Ectodermal cell (in vitro differentiated cells): ENCODE measurements around the gene ROMO1.
A peak's percentile ranks its signal among the peaks of the same experiment; 100 is the strongest.

Source experiments
- H3K27ac ChIP-seq: 2 replicates; pipeline ENCODE4 v1.7.0; 2013; ENCODE audit warnings: mild to moderate bottlenecking, low read depth, low read length; ENCODE audit not compliant: insufficient read depth, poor library complexity, severe bottlenecking
- H3K27me3 ChIP-seq: 2 replicates; pipeline ENCODE4 v1.7.0; 2013; ENCODE audit warnings: mild to moderate bottlenecking, low read length; ENCODE audit not compliant: insufficient read depth, control insufficient read depth, poor library complexity, severe bottlenecking
- H3K36me3 ChIP-seq: one replicate; pipeline ENCODE4 v1.7.0; 2013; ENCODE audit warnings: low read length; ENCODE audit not compliant: control insufficient read depth, insufficient read depth
- H3K4me1 ChIP-seq: one replicate; pipeline ENCODE4 v1.7.0; 2013; ENCODE audit warnings: low read length; ENCODE audit not compliant: control insufficient read depth, insufficient read depth
- H3K4me3 ChIP-seq: 2 replicates; pipeline ENCODE4 v1.7.0; 2013; ENCODE audit warnings: low read depth, low read length, control low read depth; ENCODE audit not compliant: insufficient read depth
- H3K9me3 ChIP-seq: 2 replicates; pipeline ENCODE4 v1.7.0; 2013; ENCODE audit warnings: mild to moderate bottlenecking, low read length, moderate library complexity; ENCODE audit not compliant: control insufficient read depth
- WGBS, 2 experiments: methylation state at CpG; one replicate each; pipeline ENCODE4 v1.1.7; 2013; ENCODE audit warnings: missing lambda C conversion rate in 2 of 2; 5-methylcytosine and 5-hydroxymethylcytosine counted together

ROMO1 gene

DNA sequence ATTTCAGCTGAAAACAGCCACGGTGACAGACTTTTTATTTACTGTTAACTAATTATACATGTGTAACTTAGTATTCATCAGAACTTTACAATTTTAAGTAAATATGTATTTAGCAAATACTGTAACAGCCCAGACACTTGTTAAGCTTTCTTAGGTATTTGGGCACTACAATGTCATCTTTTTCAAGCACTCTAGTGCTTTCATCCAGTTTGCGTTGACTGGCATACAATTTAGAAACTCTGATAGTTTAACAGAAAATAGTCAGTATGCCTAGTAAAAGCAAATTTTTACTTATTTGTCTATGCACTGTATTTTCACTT lies 32.2 kb downstream of the ROMO1 start:
- Histone ChIP-seq H3K4me3 (no peak overlapping the region), H3K27ac (no peak overlapping the region), H3K27me3 (no peaks in the 10 kb centered on the region), H3K4me1 (no peaks in the 10 kb centered on the region), H3K9me3 (no peaks in the 10 kb centered on the region), H3K36me3 (peaks cover 71% of the 10 kb centered on the region)
- WGBS, 2 experiments: 100% methylated on average over 1 to 2 of the region's 2 CpGs

DNA sequence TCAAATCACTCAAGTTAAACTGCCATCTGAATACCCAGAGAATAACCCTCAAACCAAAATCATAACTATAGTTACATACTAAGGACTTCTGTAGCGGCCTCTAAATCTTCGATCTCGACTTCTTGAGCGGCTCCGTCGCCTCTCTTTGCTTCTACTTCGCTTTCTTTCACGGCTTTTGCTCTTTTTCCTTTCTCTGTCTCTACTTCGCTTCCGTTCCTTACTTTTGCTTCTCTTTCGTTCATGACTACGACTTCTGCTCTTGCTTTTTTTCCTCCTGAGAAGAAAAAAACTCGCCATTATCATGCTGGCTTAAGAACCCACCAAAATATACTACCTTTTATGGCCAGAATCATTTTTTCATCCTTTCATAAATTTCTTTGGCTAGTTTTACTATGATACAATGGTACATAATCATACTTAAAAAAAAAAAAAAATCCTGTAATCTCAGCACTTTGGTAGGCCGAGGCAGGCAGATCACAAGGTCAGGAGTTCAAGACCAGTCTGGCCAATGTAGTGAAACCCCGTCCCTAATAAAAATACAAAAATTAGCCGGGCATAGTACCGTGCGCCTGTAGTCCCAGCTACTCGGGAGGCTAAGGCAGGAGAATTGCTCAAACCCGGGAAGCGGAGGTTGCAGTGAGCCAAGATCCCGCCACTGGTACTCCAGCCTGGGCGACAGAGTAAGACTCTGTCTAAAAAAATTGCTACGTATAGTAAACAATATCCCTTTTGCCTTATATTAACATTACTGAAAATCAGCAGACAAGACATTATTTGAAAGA lies 32.8 kb downstream of the ROMO1 start:
- Histone ChIP-seq H3K36me3 (peaks cover 68% of the 10 kb centered on the region), H3K4me3 (no peak overlapping the region), H3K4me1 (no peaks in the 10 kb centered on the region), H3K9me3 (no peaks in the 10 kb centered on the region), H3K27me3 (no peaks in the 10 kb centered on the region), H3K27ac (no peak overlapping the region)
- 94% methylated on average over 24 of the region's 24 CpGs for WGBS, 2 experiments

DNA sequence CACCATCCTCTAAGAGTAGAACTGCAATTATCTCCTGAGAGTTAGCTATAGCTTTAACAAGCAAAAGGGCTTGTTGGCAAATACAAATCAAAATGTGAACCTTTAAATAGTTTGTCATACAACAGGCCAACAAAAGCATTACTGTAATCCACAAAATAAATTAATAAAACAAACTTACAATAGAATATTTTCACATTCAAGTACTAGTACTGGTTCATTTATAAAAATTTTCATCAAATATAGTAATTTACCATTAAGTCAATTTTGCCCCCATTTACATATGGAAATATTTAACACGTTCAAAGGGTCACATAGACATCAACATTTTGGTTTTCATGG lies 33.4 kb downstream of the ROMO1 start:
- no peak overlapping the region for H3K4me3 ChIP-seq
- H3K27ac ChIP-seq: no peak overlapping the region
- no peaks in the 10 kb centered on the region for H3K4me1 ChIP-seq
- no peaks in the 10 kb centered on the region for H3K9me3 ChIP-seq
- H3K36me3 ChIP-seq: peaks cover 64% of the 10 kb centered on the region
- H3K27me3 ChIP-seq: no peaks in the 10 kb centered on the region
- 88 to 91% methylated on average over 1 of the region's 1 CpG for WGBS, 2 experiments

DNA sequence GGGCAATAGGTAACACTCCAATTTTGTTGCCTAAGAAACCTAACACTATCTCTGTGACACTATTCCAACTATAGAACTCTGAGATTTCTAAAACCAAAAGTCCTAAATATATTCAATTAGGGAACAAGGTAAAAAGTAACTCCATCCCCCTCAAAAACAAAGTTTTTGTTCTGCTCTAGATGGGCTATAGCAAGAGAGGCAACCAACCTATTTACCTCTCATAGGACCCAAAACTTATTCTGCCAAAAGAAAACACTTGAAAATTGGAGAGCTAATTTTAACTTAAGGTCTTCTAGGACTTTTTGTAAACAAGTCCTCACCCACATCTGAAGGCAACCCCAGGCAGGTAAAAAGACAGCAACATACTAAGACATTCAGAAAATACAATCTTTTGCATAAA lies 35.2 kb downstream of the ROMO1 start:
- Histone ChIP-seq H3K4me3 (no peak overlapping the region), H3K36me3 (peaks cover 70% of the 10 kb centered on the region), H3K27me3 (no peaks in the 10 kb centered on the region), H3K27ac (no peak overlapping the region), H3K9me3 (no peaks in the 10 kb centered on the region), H3K4me1 (peaks cover 3% of the 10 kb centered on the region)

DNA sequence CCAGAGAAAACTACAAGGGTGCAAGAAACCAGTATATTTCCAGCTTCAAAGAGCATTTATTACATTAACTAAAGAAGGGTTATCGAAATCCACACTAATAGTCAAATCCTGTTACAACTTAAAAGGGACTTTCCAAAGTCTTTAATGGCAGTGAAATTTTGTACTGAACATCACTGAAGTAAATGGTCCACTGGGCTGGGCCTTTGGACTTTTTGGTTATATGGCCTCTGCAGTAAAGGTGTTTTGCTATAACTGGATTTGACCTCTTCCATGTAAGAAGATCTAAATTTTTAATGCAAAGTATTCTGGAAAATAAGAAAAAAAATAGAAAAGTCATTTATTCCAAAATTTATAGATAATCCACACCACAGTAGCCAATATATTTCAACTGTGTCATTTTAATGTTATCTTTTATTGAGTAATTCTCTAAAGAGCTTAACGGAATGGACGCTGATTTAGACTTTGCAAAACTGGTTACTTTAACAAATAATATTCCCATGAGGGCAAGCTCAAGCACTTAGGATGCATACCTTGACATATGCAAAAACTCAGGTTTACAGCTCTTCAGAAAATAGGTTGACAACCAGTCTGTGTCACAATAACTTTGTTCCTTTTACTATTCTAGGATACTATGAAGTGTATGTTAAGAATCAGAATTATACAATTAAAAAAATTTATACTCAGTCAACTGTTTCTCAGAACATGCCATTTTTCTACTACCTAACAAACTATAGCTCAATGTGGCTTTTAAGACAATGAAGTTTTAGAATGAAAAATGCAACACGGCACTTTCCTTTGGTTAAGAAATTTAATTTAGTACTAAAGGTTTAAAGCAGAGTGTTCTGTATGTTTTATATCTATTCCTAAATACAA lies 35.8 kb downstream of the ROMO1 start:
- Histone ChIP-seq H3K27me3 (no peaks in the 10 kb centered on the region), H3K4me3 (no peak overlapping the region), H3K27ac (no peak overlapping the region), H3K4me1 (peaks cover 9% of the 10 kb centered on the region), H3K9me3 (no peaks in the 10 kb centered on the region), H3K36me3 (peaks cover 70% of the 10 kb centered on the region)
- WGBS, 2 experiments: 92 to 100% methylated on average over 3 of the region's 4 CpGs

DNA sequence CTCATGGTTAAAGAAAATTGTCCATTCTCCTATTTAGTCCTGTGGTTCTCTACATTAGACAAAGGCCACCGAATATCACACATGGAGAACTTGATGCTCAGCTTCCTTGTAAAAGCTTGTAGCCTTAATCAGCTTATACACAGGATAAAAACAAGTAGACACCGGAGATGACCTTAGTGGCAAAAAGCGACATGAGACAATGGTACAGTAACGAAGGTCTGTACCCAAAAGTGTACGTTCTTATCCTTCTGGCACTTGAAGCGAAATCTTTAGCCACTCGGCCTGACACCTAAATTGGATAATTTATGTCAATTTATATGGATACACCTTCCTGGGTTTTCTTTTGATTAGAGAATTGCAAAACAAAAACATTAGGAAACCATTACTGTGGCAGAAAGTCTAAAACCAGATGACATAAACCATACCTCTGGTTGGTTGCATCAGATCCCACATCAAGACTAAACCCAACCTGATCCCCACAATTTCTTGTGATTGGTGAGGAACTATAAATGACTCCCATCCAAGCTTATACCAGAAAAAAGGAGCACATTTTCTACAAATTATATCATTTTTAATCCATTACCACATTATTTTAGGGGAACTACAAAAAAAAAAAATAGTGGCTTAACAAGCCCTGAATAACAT lies 36.7 kb downstream of the ROMO1 start:
- H3K27me3 ChIP-seq: no peaks in the 10 kb centered on the region
- peaks cover 66% of the 10 kb centered on the region for H3K36me3 ChIP-seq
- WGBS, 2 experiments: 95 to 96% methylated on average over 6 to 7 of the region's 7 CpGs
- peaks cover 16% of the 10 kb centered on the region for H3K4me1 ChIP-seq
- no peak overlapping the region for H3K27ac ChIP-seq
- H3K4me3 ChIP-seq: no peak overlapping the region
- H3K9me3 ChIP-seq: no peaks in the 10 kb centered on the region

DNA sequence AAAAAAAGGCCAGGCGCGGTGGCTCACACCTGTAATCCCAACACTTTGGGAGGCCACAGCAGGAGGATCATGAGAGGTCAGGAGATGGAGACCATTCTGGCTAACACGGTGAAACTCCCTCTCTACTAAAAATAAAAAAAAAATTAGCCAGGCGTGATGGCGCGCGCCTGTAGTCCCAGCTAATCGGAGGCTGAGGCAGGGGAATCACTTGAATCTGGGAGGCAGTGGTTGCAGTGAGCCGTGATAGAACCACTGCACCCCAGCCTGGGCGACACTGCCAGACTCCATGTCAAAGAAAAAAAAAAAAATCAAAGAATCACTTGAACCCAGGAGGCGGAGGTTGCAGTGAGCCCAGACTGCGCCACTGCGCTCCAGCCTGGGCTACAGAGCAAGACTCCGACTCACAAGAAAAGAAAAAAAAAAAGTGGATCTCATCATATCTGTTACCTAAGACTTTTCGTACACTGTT lies 38.7 kb downstream of the ROMO1 start:
- Histone ChIP-seq H3K36me3 (peaks cover 58% of the 10 kb centered on the region), H3K27ac (no peak overlapping the region), H3K4me3 (no peak overlapping the region), H3K27me3 (no peaks in the 10 kb centered on the region), H3K4me1 (peaks cover 16% of the 10 kb centered on the region), H3K9me3 (no peaks in the 10 kb centered on the region)
- 92 to 95% methylated on average over 15 of the region's 15 CpGs for WGBS, 2 experiments

DNA sequence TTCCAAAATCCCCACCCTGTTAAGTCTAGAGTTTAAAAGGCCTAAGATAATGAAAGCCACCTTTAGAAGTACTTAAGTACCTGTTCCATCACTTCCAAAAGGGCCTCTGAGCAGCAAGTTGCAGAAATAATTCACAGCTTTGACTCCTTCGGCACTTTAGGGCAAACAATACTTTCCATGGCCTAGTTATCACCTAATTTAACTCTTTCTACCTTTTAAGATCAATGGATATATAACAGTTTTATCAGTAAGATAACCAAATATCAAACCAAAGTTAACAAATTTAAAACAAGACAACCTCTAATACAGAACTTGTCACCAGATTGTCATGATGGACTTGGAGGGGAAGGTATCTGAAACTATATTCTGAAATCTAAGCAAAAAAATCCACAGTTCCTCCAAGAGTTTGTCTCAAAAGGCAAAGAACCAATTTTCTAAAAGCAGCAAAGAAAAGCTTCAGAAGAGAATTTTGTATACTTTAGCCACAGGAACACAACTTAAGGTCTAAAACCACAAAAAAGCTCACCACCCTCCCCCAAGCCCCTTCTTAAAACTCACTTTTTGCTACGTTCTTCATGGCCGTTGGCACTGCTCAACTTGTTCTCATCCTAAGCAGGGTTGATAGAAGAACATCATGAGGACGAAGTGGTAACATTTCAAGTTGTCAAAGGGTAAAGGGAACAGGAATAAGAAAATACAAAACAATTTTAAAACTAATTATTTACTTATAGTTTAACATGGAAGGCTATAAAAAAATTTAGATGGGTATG lies 39.4 kb downstream of the ROMO1 start:
- Histone ChIP-seq H3K36me3 (peaks cover 52% of the 10 kb centered on the region), H3K4me3 (no peak overlapping the region), H3K27ac (no peak overlapping the region), H3K4me1 (peaks cover 16% of the 10 kb centered on the region), H3K27me3 (no peaks in the 10 kb centered on the region), H3K9me3 (no peaks in the 10 kb centered on the region)
- WGBS, 2 experiments: 89 to 95% methylated on average over 3 to 4 of the region's 4 CpGs

DNA sequence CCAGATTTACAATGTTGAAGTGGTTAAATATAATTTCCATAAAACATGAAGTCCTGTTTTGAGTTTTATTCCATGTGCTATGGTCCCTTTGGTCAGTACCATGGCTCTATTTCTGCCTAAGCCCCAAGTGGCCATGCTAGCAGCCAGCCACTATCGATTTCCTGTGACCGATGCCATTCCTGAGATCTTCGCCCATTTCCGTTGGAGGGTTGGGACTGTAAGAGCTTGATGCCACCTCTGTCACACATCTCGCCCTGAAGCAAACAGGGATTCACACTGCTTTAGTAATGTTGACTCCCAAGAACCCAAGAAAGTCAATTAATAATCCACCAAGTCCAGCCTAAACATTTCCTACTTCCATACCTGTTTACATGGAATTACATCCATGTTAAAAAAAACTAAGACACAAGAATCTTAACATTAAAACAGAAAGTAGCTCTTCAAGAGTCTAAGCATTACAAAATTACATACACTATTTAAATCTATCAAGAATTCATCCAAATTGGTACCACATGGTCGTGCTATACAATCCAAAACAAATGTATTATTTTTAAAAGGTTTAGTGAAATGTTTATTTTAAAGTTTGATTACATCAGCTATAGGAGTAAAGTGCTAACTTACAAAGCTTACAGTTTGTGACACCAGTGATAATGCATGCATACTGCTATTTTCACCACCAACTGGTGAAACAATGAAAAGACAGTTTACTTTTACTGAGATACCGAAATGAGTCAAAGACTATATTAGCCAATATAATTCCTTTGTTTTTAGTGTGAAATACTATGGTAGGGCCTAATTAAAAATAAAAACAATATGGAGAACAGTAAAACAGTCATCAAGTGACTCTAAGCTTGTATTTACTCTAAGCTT lies 40.3 kb downstream of the ROMO1 start:
- H3K27ac ChIP-seq: no peak overlapping the region
- H3K9me3 ChIP-seq: no peaks in the 10 kb centered on the region
- H3K27me3 ChIP-seq: no peaks in the 10 kb centered on the region
- peaks cover 16% of the 10 kb centered on the region for H3K4me1 ChIP-seq
- 91 to 96% methylated on average over 5 to 6 of the region's 7 CpGs for WGBS, 2 experiments
- peaks cover 43% of the 10 kb centered on the region for H3K36me3 ChIP-seq
- H3K4me3 ChIP-seq: peak overlapping the region; percentile 14
